Panc1 (cell line): Measurements from ENCODE around the gene SCYL1.

Experiments
- POLR2AphosphoS5 ChIP-seq: IDR thresholded peaks from 2 replicates; pipeline ENCODE4 v1.6.1; 2012; ENCODE audit warnings: mild to moderate bottlenecking, low read depth, low read length, moderate library complexity
- TCF7L2 ChIP-seq: IDR thresholded peaks from 2 replicates; pipeline ENCODE4 v1.6.1; 2011; ENCODE audit warnings: mild to moderate bottlenecking, low read depth, low read length, inconsistent platforms
- TF ChIP-seq, protein P1 (sequence below): fragments of 450-650 bp; IDR thresholded peaks from 2 replicates; pipeline ENCODE4 v1.5.1; 2017; ENCODE audit warnings: mild to moderate bottlenecking
- TF ChIP-seq, protein P2 (sequence below), 2 experiments: IDR thresholded peaks; 2 replicates each; pipeline ENCODE4 v1.6.1; 2011 to 2012; ENCODE audit warnings: low read depth in 2 of 2, control low read depth in 1 of 2, low read length in 1 of 2, mild to moderate bottlenecking in 1 of 2, moderate library complexity in 1 of 2; ENCODE audit not compliant: insufficient read depth in 1 of 2

DNA sequence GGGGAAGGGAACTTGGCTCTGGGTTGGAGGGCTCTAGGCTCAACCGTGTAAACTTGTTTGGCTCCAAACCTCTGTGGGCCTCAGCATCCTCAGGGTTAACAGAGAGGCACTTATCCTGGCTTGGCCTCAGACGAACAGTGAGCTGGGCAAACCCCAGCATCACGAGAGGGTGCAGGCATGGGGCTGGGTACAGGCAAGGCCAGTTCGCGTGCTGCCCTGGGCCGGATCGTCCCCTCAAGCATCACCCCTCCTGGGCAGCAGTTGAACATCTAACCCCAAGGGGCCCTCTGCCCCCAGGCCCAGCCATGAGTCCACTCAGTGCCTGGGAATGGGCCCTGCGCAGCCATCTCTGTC is 52.9 kb downstream of the SCYL1 start:
- TF ChIP-seq POLR2AphosphoS5 (no peak), TCF7L2 (no peak)
- TF ChIP-seq, protein P1, sequence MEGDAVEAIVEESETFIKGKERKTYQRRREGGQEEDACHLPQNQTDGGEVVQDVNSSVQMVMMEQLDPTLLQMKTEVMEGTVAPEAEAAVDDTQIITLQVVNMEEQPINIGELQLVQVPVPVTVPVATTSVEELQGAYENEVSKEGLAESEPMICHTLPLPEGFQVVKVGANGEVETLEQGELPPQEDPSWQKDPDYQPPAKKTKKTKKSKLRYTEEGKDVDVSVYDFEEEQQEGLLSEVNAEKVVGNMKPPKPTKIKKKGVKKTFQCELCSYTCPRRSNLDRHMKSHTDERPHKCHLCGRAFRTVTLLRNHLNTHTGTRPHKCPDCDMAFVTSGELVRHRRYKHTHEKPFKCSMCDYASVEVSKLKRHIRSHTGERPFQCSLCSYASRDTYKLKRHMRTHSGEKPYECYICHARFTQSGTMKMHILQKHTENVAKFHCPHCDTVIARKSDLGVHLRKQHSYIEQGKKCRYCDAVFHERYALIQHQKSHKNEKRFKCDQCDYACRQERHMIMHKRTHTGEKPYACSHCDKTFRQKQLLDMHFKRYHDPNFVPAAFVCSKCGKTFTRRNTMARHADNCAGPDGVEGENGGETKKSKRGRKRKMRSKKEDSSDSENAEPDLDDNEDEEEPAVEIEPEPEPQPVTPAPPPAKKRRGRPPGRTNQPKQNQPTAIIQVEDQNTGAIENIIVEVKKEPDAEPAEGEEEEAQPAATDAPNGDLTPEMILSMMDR, result no peak
- TF ChIP-seq, protein P2, sequence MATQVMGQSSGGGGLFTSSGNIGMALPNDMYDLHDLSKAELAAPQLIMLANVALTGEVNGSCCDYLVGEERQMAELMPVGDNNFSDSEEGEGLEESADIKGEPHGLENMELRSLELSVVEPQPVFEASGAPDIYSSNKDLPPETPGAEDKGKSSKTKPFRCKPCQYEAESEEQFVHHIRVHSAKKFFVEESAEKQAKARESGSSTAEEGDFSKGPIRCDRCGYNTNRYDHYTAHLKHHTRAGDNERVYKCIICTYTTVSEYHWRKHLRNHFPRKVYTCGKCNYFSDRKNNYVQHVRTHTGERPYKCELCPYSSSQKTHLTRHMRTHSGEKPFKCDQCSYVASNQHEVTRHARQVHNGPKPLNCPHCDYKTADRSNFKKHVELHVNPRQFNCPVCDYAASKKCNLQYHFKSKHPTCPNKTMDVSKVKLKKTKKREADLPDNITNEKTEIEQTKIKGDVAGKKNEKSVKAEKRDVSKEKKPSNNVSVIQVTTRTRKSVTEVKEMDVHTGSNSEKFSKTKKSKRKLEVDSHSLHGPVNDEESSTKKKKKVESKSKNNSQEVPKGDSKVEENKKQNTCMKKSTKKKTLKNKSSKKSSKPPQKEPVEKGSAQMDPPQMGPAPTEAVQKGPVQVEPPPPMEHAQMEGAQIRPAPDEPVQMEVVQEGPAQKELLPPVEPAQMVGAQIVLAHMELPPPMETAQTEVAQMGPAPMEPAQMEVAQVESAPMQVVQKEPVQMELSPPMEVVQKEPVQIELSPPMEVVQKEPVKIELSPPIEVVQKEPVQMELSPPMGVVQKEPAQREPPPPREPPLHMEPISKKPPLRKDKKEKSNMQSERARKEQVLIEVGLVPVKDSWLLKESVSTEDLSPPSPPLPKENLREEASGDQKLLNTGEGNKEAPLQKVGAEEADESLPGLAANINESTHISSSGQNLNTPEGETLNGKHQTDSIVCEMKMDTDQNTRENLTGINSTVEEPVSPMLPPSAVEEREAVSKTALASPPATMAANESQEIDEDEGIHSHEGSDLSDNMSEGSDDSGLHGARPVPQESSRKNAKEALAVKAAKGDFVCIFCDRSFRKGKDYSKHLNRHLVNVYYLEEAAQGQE (IDR thresholded peaks at IDR 0.05; ENCODE audit: insufficient read depth in 1 of 2, low read depth in 2 of 2, low read length in 1 of 2), result no peak
